Measurements from ENCODE around the gene MKRN2.

DNA sequence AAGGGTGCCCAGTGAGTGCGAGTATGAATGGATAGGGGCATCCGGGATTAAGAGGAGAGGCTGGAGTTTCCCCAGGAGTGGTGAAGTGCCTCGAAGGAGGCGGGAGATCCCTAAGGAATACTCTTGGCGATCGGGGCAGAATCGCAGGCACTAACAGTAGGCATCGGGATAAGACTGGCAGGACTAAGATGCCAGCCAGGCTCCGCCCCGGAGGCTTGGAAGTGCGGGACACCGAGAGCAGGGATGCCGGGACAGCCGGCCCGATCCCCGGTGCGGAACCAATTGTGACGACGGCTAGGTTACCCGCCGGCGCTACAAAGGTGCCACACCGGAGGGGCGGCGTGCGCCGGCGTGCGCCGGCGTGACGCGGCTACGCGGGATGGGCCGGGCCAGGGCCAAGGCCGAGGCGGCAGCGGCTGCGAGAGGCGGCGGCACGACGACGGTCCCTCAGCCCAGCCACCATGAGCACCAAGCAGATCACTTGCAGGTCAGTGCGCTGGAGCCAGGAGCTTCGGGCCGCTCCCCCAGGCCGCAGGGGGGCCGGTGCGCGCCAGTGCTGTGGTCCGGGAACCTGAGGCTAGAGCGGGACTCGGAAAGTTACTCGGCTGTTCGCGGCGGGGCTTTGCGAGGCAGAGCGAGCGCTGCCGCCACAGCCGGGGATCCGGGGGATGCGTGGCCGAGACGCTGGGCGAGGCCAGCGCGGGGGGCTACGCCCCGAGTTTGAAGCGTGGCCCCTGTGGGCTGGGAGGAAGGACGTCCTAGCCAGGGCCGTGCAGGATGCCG is at the start of gene MKRN2:
- TF ChIP-seq, protein P1, sequence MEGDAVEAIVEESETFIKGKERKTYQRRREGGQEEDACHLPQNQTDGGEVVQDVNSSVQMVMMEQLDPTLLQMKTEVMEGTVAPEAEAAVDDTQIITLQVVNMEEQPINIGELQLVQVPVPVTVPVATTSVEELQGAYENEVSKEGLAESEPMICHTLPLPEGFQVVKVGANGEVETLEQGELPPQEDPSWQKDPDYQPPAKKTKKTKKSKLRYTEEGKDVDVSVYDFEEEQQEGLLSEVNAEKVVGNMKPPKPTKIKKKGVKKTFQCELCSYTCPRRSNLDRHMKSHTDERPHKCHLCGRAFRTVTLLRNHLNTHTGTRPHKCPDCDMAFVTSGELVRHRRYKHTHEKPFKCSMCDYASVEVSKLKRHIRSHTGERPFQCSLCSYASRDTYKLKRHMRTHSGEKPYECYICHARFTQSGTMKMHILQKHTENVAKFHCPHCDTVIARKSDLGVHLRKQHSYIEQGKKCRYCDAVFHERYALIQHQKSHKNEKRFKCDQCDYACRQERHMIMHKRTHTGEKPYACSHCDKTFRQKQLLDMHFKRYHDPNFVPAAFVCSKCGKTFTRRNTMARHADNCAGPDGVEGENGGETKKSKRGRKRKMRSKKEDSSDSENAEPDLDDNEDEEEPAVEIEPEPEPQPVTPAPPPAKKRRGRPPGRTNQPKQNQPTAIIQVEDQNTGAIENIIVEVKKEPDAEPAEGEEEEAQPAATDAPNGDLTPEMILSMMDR (IDR thresholded peaks at IDR 0.05), result peak in 1 of 6 experiments; percentile 17
- TF ChIP-seq POLR2A (IDR thresholded peaks at IDR 0.05), result peak; percentile 95 to 98

Measured in thyroid gland (tissue), 4 donors.